ENCODE results near the gene KIF4A.

Gene KIF4A

DNA sequence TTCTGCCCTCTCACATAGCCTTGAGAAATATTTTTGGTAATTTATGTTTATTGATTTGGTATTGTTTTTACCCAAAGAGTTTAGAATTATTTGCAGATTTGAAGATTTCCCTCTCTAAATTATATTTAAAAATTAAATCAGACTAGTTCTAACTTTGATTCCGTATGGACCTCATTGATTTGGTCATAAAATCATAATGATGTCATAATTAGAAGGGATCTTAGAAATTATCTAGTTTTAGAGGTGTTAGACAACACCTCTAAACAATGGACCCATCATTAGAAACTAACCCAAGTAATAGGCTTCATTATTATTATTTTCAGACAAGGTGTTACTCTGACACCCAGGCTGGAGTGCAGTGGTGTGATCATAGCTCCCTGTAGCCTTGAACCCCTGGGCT lies 178.8 kb downstream of the KIF4A start:
- in situ Hi-C loops (cut with MboI; ENCODE audit: low sequenced_read_pairs) = no loop called here

Measured in HL-60/S4 (cell line).